Cortex of kidney (tissue), 1 donor: ENCODE measurements around the gene HSDL2.
"Not testable (repeated sequence)": the region's sequence is repeated elsewhere in the genome, so short reads cannot be mapped to it uniquely, and the experiment has no call there.

Source experiments
- DNase-seq: peaks from one replicate; lab custom pipeline; 2025; lab: John Stamatoyannopoulos, UW

Gene HSDL2

DNA sequence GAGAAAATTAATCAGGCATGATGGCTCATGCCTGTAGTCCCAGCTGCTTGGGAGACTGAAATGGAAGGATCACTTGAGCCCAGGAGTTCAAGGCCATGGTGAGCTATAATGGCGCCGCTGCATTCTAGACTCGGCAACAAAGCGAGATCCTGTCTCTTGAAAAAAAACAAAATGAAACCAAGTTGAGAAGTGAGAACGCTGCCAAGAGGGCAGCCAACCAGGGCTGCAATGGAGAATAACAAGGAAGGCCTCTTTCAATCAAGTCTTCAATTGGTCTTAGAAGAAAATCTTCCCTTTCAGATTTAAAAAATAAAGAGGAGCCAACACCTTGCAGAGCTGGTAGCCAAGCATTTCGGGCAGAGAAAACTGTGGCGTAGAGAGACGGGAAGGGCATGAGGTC lies 121.4 kb downstream of the HSDL2 start:
- DNase-seq, result no peak

DNA sequence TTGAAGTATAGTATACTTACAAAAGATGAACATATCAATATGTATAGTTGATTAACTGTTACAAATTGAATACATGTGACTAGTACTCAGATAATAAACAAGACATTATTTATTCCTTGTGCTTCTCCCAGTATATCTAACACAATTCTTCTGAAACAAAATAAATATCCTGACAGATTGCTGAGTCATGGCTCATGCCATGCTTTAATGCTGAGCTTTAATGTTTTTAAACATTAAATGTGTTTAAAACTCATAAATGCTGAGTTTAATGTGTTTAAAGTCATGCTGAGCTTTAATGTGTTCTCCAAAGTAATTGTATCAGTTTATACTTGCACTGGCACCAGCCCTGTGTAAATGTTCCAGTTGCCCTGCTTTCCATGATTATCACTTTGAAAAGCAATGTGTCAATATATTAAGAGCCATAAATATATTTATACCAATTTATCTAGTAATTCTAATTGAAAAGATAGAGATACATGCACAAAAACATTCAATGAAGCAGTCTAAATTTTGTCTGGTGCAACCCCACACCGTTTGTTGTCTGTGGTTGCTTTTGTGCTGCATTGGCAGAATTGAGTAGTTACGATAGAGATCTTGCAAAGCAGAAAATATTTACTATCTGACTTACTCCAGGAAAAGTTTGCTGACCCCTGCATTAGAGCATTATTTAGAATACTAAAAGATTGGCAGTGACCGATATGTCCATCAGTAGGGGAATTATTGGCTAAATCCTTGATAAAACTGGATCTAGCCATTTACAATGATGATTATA lies 122.5 kb downstream of the HSDL2 start:
- DNase-seq, result no peak

DNA sequence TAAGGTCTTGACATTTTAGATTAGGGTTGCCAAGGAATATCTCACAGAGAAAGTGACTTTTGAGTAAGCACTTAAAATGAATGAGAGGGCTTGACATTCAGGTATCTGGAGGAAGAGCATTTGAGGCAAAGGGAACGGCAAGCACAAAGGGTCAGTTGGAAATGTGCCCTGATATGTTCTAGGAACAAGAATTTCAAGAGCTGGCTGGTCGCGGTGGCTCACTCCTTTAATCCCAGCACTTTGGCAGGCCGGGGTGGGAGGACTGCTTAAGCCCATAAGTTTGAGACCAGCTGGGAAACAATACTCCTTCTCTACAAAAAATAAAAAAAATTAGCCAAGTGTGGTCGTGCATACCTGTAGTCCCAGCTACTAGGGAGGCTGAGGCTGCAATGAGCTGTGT lies 123.3 kb downstream of the HSDL2 start:
- DNase-seq, result no peak

DNA sequence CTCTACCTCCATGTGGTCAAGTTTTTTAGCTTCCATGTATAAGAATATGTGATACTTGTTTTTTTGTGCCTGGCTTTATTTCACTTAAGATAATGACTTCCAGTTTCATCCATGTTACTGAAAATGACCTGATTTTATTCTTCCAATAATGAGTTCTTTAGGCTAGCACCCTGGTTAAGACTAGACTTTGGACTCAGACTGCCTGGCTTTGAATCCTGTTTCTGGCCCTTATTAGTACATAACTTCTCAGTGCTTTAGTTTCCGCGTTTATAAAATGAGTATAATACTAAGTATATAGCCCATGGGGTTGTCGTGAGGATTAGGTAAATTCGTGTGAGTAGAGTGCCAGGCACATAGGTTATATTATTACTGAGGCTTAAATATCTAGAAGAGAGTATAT lies 125.2 kb downstream of the HSDL2 start:
- no peak for DNase-seq

DNA sequence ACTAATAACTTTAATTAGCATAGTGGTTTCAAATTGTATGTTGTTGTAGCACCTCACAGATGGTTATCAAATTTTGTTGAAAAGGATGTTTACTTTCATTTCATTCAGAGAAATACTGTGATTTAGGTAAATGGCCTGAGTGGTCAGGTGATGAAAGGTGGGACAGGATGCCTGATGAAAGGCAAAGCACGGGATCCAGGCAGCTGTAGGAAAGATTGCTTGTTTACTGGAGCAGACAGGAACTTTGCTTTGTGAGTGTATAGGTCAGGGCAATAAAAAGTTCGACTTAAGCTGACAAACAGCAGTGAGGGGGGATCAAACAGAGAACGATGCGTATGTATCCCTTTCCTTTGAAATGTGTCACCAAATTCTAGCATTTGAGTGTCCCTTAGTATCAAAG lies 125.7 kb downstream of the HSDL2 start:
- no peak for DNase-seq

DNA sequence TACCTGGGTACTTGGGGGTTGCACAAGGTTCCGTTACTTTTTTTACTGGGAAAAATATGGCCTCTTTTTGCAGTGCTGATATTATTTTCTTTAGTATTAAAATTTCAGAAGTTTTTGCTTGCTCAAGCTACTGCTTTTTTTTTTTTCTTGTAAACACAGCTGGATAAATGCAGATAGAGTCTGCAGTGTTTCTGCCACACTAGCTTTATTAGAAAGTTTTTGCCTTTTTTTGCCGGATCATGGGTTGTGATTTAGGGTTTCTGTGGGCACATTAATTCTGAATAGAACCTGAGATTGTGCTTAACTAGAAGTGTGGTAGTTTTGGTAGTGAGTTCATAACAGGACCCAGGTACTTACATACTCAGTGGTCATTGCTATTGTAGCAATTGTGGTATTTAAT lies 126.7 kb downstream of the HSDL2 start:
- DNase-seq, result no peak

DNA sequence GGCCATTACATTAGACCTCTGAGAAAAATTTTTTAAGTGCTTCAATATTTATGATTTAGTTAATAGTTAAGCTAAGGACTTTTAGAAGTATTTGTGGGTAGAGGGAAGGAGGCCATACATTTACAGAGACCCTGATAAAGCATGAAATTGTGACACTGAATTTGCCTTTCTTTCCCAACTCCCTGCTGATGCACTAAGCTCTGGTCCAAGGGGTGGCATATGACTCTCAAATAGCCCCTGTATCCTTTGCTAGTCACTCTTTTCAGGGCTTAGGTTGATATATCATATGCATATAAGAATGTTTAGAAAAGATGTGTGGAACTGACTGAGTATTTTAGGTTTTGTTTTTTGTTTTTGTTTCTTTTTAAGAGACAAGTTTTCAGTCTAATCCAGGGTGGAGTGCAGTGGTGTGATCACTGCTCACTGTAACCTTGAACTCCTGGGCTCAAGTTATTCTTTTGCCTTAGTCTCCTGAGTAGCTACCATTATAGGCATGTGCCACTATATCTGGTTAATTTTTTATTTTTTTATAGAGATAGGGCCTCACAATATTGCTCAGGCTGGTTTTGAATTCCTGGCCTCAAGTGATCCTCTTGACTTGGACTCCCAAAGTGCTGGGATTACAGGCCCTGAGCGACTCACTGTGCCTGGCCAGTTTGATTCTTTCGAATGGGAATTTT lies 127.2 kb downstream of the HSDL2 start:
- DNase-seq, result no peak

GRCh38 chr9:112508377-112508776 lies 128.5 kb downstream of the HSDL2 start:
- no peak for DNase-seq

DNA sequence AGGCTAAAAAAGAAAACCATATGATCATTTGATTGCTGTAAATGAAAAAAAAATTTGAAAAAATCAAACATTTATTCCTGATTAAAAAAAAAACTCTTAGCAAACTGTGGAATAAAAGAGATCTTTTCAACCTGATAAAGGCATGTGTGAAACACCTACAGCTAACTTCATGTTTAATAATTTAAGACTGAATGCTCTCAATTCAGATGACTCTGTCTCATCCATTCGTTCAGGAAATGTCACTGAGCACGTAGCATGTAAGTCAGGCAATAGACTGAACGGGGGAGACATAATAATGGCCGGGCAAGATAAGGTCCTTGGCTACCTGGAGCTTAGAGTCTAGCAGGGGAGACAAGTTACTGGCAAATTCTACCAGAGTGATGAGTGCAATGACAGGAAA lies 132.5 kb downstream of the HSDL2 start:
- DNase-seq, result not testable (repeated sequence)

- DNase-seq, result no peak
Observed at GRCh38 chr9:112516769-112517168, 136.9 kb downstream of the HSDL2 start.

GRCh38 chr9:112520069-112520468 lies 140.2 kb downstream of the HSDL2 start:
- DNase-seq, result no peak

GRCh38 chr9:112520656-112521055 lies 140.7 kb downstream of the HSDL2 start:
- DNase-seq, result no peak
